ACHN (cell line): ENCODE measurements around the gene PTPRM.

Experiments
- DNase-seq: peaks from one replicate; pipeline ENCODE4 v3.0.0-alpha.2; 2015
- in situ Hi-C: cut with HindIII; loops from 2 replicates; pipeline ENCODE4 v1.10.0; 2017; ENCODE audit warnings: low sequenced_read_pairs, low pct_ligation_motif_present, low pct_unique_long_range_greater_than_20kb

Gene PTPRM

GRCh38 chr18:8215741-8216140 lies 648.6 kb downstream of the PTPRM start:
- DNase-seq: no peak
- in situ Hi-C loops: no loop called here

- in situ Hi-C loops: no loop called here
Observed at GRCh38 chr18:8217051-8217564, 650.0 kb downstream of the PTPRM start.

GRCh38 chr18:8218197-8218596 lies 651.1 kb downstream of the PTPRM start:
- DNase-seq: no peak
- in situ Hi-C loops: no loop called here

More at GRCh38 chr18:8217051-8217564, 650.0 kb downstream of the PTPRM start:
- DNase-seq: no peak

GRCh38 chr18:8221452-8221851 lies 654.3 kb downstream of the PTPRM start:
- no peak for DNase-seq
- in situ Hi-C loops: no loop called here

- in situ Hi-C loops: no loop called here
- DNase-seq: no peak
Observed at GRCh38 chr18:8224576-8224975, 657.5 kb downstream of the PTPRM start.

- no peak for DNase-seq
- in situ Hi-C loops: no loop called here
Observed at GRCh38 chr18:8229040-8229439, 661.9 kb downstream of the PTPRM start.

- DNase-seq: no peak
- in situ Hi-C loops: no loop called here
Observed at GRCh38 chr18:8229787-8230186, 662.7 kb downstream of the PTPRM start.

- in situ Hi-C loops: no loop called here
- DNase-seq: no peak
Observed at GRCh38 chr18:8231316-8231715, 664.2 kb downstream of the PTPRM start.

- DNase-seq: no peak
- in situ Hi-C loops: no loop called here
Observed at GRCh38 chr18:8232791-8233190, 665.7 kb downstream of the PTPRM start.

- in situ Hi-C loops: no loop called here
- DNase-seq: no peak
Observed at GRCh38 chr18:8235894-8236293, 668.8 kb downstream of the PTPRM start.

- no peak for DNase-seq
- in situ Hi-C loops: no loop called here
Observed at GRCh38 chr18:8238507-8238906, 671.4 kb downstream of the PTPRM start.

GRCh38 chr18:8241731-8242130 lies 674.6 kb downstream of the PTPRM start:
- DNase-seq: no peak
- in situ Hi-C loops: no loop called here

GRCh38 chr18:8242151-8242696 lies 675.1 kb downstream of the PTPRM start:
- in situ Hi-C loops: no loop called here
- no peak for DNase-seq

- no peak for DNase-seq
- in situ Hi-C loops: no loop called here
Observed at GRCh38 chr18:8247700-8248099, 680.6 kb downstream of the PTPRM start.

- in situ Hi-C loops: no loop called here
- DNase-seq: no peak
Observed at GRCh38 chr18:8248576-8248975, 681.5 kb downstream of the PTPRM start.

- in situ Hi-C loops: no loop called here
- no peak for DNase-seq
Observed at GRCh38 chr18:8249811-8250210, 682.7 kb downstream of the PTPRM start.

GRCh38 chr18:8252371-8252770 lies 685.3 kb downstream of the PTPRM start:
- in situ Hi-C loops: no loop called here
- no peak for DNase-seq

GRCh38 chr18:8253944-8254343 lies 686.8 kb downstream of the PTPRM start:
- no peak for DNase-seq
- in situ Hi-C loops: no loop called here

GRCh38 chr18:8254654-8255053 lies 687.5 kb downstream of the PTPRM start:
- in situ Hi-C loops: no loop called here
- DNase-seq: no peak

- no peak for DNase-seq
- in situ Hi-C loops: no loop called here
Observed at GRCh38 chr18:8257851-8258434, 690.8 kb downstream of the PTPRM start.
